ENCODE results near the gene ATP11A.

Gene ATP11A

DNA sequence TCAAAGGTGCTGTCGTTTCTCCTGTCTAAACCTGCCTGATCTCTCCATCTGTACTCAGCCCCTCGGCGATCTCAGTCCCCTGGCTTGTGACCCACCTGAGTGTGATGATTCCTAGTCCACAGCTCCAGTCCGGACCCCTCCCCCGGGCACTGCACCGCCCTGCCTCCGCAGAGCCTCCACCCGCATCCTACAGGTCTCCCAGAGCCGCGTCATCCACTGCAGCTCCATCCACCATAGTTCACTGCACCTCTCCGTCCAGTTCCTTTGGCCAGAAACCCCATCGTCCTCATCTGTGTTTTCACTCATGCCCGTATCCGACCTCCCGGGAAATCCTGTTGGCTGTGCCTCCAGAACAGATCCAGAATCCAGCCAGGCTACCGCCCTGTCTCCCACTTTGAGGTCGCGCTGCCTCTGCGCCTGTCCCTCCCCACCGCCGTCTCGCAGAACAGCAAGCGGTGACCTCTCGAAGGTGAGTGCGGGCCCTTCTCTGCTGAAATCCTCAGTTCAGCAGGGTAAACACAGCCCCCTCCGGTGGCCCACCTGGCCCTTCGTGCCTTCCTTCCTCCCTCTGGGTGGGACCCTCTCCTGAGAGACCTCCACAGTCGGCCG, 227.3 kb downstream of the ATP11A start:
- no peak for DNase-seq (ENCODE audit: low spot score)
- no peaks in the 10 kb centered on the region for H3K36me3 ChIP-seq (ENCODE audit: low read depth)
- no peak overlapping the region for H3K4me3 ChIP-seq (ENCODE audit: severe bottlenecking)
- TF ChIP-seq CTCF (IDR thresholded peaks at IDR 0.05; ENCODE audit: poor library complexity, severe bottlenecking) = no peak
- H3K9me3 ChIP-seq (ENCODE audit: severe bottlenecking) = no peaks in the 10 kb centered on the region
- H3K27me3 ChIP-seq (ENCODE audit: insufficient read depth, poor library complexity, severe bottlenecking) = no peaks in the 10 kb centered on the region
- H3K27ac ChIP-seq (ENCODE audit: poor library complexity, severe bottlenecking) = no peak overlapping the region
- ATAC-seq (ENCODE audit: low read depth) = no peak
- peaks cover 4% of the 10 kb centered on the region for H3K4me1 ChIP-seq (ENCODE audit: insufficient read depth, poor library complexity, severe bottlenecking)

DNA sequence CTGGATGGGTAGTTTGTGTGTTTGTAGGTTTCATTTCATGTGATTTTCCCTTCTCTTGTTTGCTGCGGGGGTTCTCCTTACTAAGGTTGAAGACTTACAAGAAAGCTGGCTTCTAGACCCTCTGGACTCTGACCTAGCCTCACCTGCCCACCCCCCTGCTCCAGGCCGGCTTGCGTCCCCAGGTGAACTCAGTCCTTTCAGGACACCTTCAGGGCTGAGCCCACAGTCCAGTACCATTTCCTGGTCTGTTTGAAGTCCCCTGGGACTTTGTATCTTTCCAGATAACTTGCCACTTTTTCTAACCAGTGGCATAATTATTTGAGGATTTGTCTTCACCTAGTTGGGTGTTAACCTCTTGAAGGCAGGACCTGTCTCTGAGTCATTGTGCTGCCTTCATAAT, 227.9 kb downstream of the ATP11A start:
- Histone ChIP-seq H3K9me3 (ENCODE audit: severe bottlenecking) (no peaks in the 10 kb centered on the region), H3K4me1 (ENCODE audit: insufficient read depth, poor library complexity, severe bottlenecking) (peaks cover 4% of the 10 kb centered on the region), H3K4me3 (ENCODE audit: severe bottlenecking) (no peak overlapping the region), H3K27me3 (ENCODE audit: insufficient read depth, poor library complexity, severe bottlenecking) (no peaks in the 10 kb centered on the region), H3K27ac (ENCODE audit: poor library complexity, severe bottlenecking) (no peak overlapping the region), H3K36me3 (ENCODE audit: low read depth) (no peaks in the 10 kb centered on the region)
- no peak for ATAC-seq (ENCODE audit: low read depth)
- TF ChIP-seq CTCF (IDR thresholded peaks at IDR 0.05; ENCODE audit: poor library complexity, severe bottlenecking) = no peak
- no peak for DNase-seq (ENCODE audit: low spot score)

DNA sequence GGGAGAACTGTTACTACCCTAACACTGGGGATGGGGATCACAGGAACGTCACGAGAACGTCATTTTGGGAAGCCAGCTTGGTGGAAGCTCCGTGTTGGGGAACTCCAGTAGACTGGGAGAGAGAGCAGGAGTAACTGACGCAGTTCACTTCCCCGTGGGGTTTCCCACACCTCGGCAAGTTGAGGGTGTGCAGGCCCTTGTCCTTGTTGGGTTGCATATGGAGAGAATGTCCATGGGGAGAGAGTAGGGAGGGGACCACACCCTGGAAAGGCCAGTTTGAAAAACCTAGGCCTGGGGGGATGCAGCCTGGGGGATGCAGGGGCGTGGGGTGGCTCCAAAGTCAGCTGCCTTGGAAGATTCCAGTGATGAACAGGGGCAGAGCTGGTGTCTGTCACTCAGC, 228.4 kb downstream of the ATP11A start:
- H3K9me3 ChIP-seq (ENCODE audit: severe bottlenecking) = no peaks in the 10 kb centered on the region
- peaks cover 4% of the 10 kb centered on the region for H3K4me1 ChIP-seq (ENCODE audit: insufficient read depth, poor library complexity, severe bottlenecking)
- no peak overlapping the region for H3K4me3 ChIP-seq (ENCODE audit: severe bottlenecking)
- no peaks in the 10 kb centered on the region for H3K27me3 ChIP-seq (ENCODE audit: insufficient read depth, poor library complexity, severe bottlenecking)
- DNase-seq (ENCODE audit: low spot score) (no peak), ATAC-seq (ENCODE audit: low read depth) (no peak)
- no peak for TF ChIP-seq CTCF (IDR thresholded peaks at IDR 0.05; ENCODE audit: poor library complexity, severe bottlenecking)
- no peaks in the 10 kb centered on the region for H3K36me3 ChIP-seq (ENCODE audit: low read depth)
- H3K27ac ChIP-seq (ENCODE audit: poor library complexity, severe bottlenecking) = no peak overlapping the region

- H3K9me3 ChIP-seq (ENCODE audit: severe bottlenecking) = no peaks in the 10 kb centered on the region
- H3K4me1 ChIP-seq (ENCODE audit: insufficient read depth, poor library complexity, severe bottlenecking) = peaks cover 4% of the 10 kb centered on the region
- H3K4me3 ChIP-seq (ENCODE audit: severe bottlenecking) = no peak overlapping the region
- H3K36me3 ChIP-seq (ENCODE audit: low read depth) = no peaks in the 10 kb centered on the region
- ATAC-seq (ENCODE audit: low read depth) (no peak), DNase-seq (ENCODE audit: low spot score) (no peak)
- TF ChIP-seq CTCF (IDR thresholded peaks at IDR 0.05; ENCODE audit: poor library complexity, severe bottlenecking) = no peak
- no peaks in the 10 kb centered on the region for H3K27me3 ChIP-seq (ENCODE audit: insufficient read depth, poor library complexity, severe bottlenecking)
- no peak overlapping the region for H3K27ac ChIP-seq (ENCODE audit: poor library complexity, severe bottlenecking)
Measured at GRCh38 chr13:112918746-112919145, 228.9 kb downstream of the ATP11A start.

DNA sequence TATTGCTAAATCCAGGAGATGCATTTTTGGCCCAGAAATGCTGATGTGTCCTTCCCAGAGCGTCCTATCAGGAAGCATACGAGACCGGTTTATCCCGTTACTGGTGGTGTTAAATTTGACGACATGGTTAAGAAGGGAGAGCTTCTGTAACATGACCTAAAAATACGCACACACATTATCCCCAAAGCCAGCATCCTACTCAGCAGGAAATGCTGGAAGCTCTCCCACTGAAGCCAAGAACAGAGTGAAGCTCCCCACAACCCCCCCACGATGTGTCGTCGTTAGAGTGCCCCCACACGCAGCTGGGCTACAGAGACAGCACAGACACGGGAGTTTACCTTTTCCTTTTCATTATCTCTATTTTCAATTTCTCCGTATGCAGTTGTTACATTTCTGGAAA, 234.1 kb downstream of the ATP11A start:
- Histone ChIP-seq H3K9me3 (ENCODE audit: severe bottlenecking) (no peaks in the 10 kb centered on the region), H3K36me3 (ENCODE audit: low read depth) (no peaks in the 10 kb centered on the region), H3K4me3 (ENCODE audit: severe bottlenecking) (no peak overlapping the region), H3K27ac (ENCODE audit: poor library complexity, severe bottlenecking) (no peak overlapping the region), H3K27me3 (ENCODE audit: insufficient read depth, poor library complexity, severe bottlenecking) (no peaks in the 10 kb centered on the region), H3K4me1 (ENCODE audit: insufficient read depth, poor library complexity, severe bottlenecking) (no peaks in the 10 kb centered on the region)
- no peak for ATAC-seq (ENCODE audit: low read depth)
- TF ChIP-seq CTCF (IDR thresholded peaks at IDR 0.05; ENCODE audit: poor library complexity, severe bottlenecking) = no peak
- no peak for DNase-seq (ENCODE audit: low spot score)

Data from RWPE2 (cell line).